GM18511 (cell line): ENCODE data around the gene SLC28A2.

Experiments
- ATAC-seq: cut with Tn5 transposase; IDR thresholded peaks from one replicate; pipeline ENCODE4 v1.9.1; 2021; ENCODE audit warnings: mild to moderate bottlenecking, moderate library complexity; ENCODE audit not compliant: unreplicated experiment

Gene SLC28A2

GRCh38 chr15:45326280-45326679, 74.2 kb downstream of the SLC28A2 start:
- no peak for ATAC-seq

GRCh38 chr15:45326741-45327140, 74.7 kb downstream of the SLC28A2 start:
- ATAC-seq = no peak
